ENCODE data around the gene CRHR1. TPM values are rescaled to one million over a fixed set of nuclear protein-coding genes. Genes with fewer than 3 reads are reported as not detected.

CRHR1 gene
- total RNA-seq, 3 donors from 2014 or later, result 1.6 to 2.8 TPM; not detected in 1

- TF ChIP-seq CTCF (IDR thresholded peaks at IDR 0.05) (no peak), POLR2AphosphoS5 (IDR thresholded peaks at IDR 0.05) (no peak), POLR2A (IDR thresholded peaks at IDR 0.05) (no peak)
- no peak for DNase-seq (ENCODE audit: low spot score in 2 of 2)
- H3K4me1 ChIP-seq, result no peaks in the 10 kb centered on the region
- no peaks in the 10 kb centered on the region for H3K9me3 ChIP-seq
- no peaks in the 10 kb centered on the region for H3K27me3 ChIP-seq
- no peak overlapping the region for H3K27ac ChIP-seq
- H3K4me3 ChIP-seq, result no peak overlapping the region
- H3K36me3 ChIP-seq, result no peaks in the 10 kb centered on the region
- intact Hi-C loops (cut with DNase I; ENCODE audit: low total_unique reads), result no loop called here
Measured at GRCh38 chr17:45824475-45824874, 40.4 kb downstream of the CRHR1 start.

DNA sequence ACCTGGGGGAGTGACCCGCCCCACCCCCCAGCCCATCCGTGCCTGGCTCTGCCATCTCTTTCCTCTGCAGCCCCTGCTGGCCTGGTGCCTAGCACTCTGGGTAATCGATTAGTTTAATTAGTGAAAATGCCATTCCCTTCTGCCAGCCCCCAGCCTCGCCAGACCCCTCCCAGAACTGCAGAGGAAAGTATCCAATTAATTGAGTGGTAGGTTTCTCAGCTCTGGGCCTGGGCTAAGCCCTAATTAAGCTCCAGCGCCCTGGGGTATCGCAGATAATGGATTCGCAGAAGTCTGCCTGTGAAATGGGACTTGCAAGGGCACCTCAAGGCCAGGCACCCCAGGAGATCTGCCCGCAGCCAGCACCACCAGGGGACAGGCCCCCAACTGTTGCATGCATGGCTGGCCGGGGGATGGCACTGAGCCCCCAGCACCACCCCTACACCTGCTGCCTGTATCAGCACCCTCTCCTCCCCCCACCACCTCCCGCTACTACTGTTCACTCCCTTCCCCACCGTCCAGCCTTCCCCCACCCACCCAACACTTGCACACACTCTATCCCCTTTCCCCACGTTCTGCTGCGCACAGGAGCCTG lies 40.9 kb downstream of the CRHR1 start:
- Histone ChIP-seq H3K4me3 (no peak overlapping the region), H3K27me3 (no peaks in the 10 kb centered on the region), H3K27ac (no peak overlapping the region), H3K9me3 (no peaks in the 10 kb centered on the region), H3K4me1 (no peaks in the 10 kb centered on the region), H3K36me3 (no peaks in the 10 kb centered on the region)
- no peak for TF ChIP-seq CTCF (IDR thresholded peaks at IDR 0.05)
- TF ChIP-seq POLR2A (IDR thresholded peaks at IDR 0.05), result no peak
- TF ChIP-seq POLR2AphosphoS5 (IDR thresholded peaks at IDR 0.05), result no peak
- intact Hi-C loops (cut with DNase I; ENCODE audit: low total_unique reads), result no loop called here
- DNase-seq (ENCODE audit: low spot score in 2 of 2), result no peak

DNA sequence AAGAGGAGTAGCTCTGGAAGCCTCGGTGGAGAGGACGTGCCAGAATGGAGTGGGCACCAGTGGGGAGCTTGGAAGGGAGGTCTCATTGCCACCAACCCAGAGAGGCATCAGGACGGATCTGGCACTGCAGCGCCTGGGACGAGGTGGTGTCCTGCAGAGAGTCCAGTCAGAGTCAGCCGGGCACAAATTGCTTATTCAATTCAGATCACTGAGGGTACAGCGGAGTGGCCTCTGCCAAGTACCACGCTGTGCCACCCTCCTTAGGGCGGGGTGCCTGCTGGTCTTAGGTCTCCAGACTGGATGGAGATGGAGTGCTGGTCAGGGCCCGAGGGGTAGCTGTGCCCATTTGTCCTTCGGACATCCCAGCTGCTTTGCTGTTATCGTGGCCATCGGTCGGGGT lies 41.7 kb downstream of the CRHR1 start:
- Histone ChIP-seq H3K36me3 (no peaks in the 10 kb centered on the region), H3K27ac (no peak overlapping the region), H3K9me3 (no peaks in the 10 kb centered on the region), H3K4me1 (no peaks in the 10 kb centered on the region), H3K4me3 (no peak overlapping the region), H3K27me3 (no peaks in the 10 kb centered on the region)
- DNase-seq (ENCODE audit: low spot score in 2 of 2), result no peak
- TF ChIP-seq CTCF (IDR thresholded peaks at IDR 0.05) (no peak), POLR2AphosphoS5 (IDR thresholded peaks at IDR 0.05) (no peak), POLR2A (IDR thresholded peaks at IDR 0.05) (no peak)
- intact Hi-C loops (cut with DNase I; ENCODE audit: low total_unique reads), result no loop called here

GRCh38 chr17:45826919-45827588 lies 42.9 kb downstream of the CRHR1 start:
- Histone ChIP-seq H3K27ac (no peak overlapping the region), H3K9me3 (no peaks in the 10 kb centered on the region), H3K4me1 (no peaks in the 10 kb centered on the region), H3K36me3 (no peaks in the 10 kb centered on the region), H3K27me3 (no peaks in the 10 kb centered on the region), H3K4me3 (no peak overlapping the region)
- intact Hi-C loops (cut with DNase I; ENCODE audit: low total_unique reads), result no loop called here
- TF ChIP-seq POLR2A (IDR thresholded peaks at IDR 0.05), result no peak
- TF ChIP-seq POLR2AphosphoS5 (IDR thresholded peaks at IDR 0.05), result no peak
- TF ChIP-seq CTCF (IDR thresholded peaks at IDR 0.05), result no peak
- no peak for DNase-seq (ENCODE audit: low spot score in 2 of 2)

GRCh38 chr17:45828171-45828570 lies 44.1 kb downstream of the CRHR1 start:
- Histone ChIP-seq H3K9me3 (no peaks in the 10 kb centered on the region), H3K4me3 (no peak overlapping the region), H3K36me3 (no peaks in the 10 kb centered on the region), H3K4me1 (no peaks in the 10 kb centered on the region), H3K27ac (no peak overlapping the region), H3K27me3 (no peaks in the 10 kb centered on the region)
- intact Hi-C loops (cut with DNase I; ENCODE audit: low total_unique reads), result no loop called here
- TF ChIP-seq POLR2A (IDR thresholded peaks at IDR 0.05) (no peak), POLR2AphosphoS5 (IDR thresholded peaks at IDR 0.05) (no peak), CTCF (IDR thresholded peaks at IDR 0.05) (no peak)
- DNase-seq (ENCODE audit: low spot score in 2 of 2), result no peak
